ENCODE measurements around the gene KRT78.
A peak's percentile ranks its signal among the peaks of the same experiment; 100 is the strongest.
"Not testable (repeated sequence)": the region's sequence is repeated elsewhere in the genome, so short reads cannot be mapped to it uniquely, and the experiment has no call there.

Gene KRT78

DNA sequence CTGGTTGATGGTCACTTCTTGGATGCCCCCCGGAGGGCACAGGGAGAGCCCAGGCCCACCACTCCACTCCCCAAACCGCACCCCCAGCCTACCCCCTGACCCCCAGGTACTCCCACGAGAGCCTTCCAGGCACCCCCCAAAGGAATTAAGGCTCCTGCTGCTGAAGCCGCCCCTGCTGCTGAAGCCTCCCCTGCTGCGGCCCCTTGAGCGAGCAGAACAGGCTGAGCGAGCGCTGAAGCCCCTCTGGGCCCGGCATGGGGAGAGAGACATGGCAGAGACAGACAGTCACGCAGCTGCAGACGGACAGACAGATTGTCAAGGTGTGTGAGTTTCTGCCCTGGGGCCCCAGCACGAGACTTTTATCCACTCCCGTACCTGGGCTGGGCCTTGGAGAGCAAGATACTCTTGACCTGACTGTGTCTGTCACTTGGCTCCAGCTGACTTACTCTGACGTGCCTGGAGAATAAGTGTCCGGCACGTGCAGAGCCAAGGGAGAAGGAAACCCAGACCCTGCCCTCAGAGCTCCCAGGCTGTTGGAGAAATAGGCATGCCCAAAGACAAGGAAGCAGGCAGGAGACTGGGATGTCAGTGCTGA lies at the start of gene KRT78:
Gene KRT78, minus strand, starts transcription at position 334 of the 595 bp plus-strand sequence. Its CDS starts 64 bp downstream, at position 270.
- H3K4me3 ChIP-seq = no peak within 1 kb of the TSS
- H4K20me1 ChIP-seq = no peaks in the 10 kb centered on the region
- H3K9me3 ChIP-seq = no peaks in the 10 kb centered on the region
- no peaks in the 10 kb centered on the region for H3K27me3 ChIP-seq
- H3K27ac ChIP-seq = no peak within 1 kb of the TSS
- H3K4me1 ChIP-seq = peaks cover 15% of the 10 kb centered on the region
- no peaks in the 10 kb centered on the region for H3K36me3 ChIP-seq
- TF ChIP-seq Cebpa-rat (IDR thresholded peaks at IDR 0.05) = no peak
- no peak within 1 kb of the TSS for H3K4me2 ChIP-seq
- no peak within 1 kb of the TSS for H3K9ac ChIP-seq

GRCh38 chr12:52896190-52897100 lies 47.7 kb upstream of the KRT78 start:
- Histone ChIP-seq H3K9ac (no peak overlapping the region), H4K20me1 (no peaks in the 10 kb centered on the region), H3K27me3 (no peaks in the 10 kb centered on the region), H3K4me3 (no peak overlapping the region), H3K4me2 (no peak overlapping the region), H3K4me1 (no peaks in the 10 kb centered on the region), H3K27ac (no peak overlapping the region), H3K36me3 (no peaks in the 10 kb centered on the region), H3K9me3 (no peaks in the 10 kb centered on the region)
- TF ChIP-seq Cebpa-rat (IDR thresholded peaks at IDR 0.05) = no peak

DNA sequence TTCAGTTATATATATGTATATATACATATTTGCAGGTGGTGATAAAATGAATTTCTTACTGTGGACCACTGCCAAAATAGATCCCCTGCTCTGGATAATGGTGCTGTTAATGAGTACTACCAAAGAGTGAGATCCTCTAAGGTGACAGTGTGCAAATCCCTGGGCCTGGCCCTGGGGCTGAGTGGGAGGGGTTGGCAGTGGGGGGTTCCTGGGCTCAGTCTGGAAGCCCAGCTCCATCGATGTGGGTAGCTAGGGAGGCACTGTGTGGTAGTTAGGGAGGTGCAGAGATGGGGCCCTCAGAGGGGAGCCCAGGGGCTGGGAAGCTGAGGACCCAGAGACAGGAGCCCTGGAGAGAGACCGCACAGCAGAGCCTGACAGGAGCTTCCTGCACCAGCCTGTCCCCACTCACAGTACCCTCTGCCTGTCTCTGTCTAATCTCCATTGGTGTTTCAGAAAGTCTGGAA lies 47.0 kb upstream of the KRT78 start:
- Histone ChIP-seq H3K27ac (no peak overlapping the region), H3K4me3 (no peak overlapping the region), H3K4me2 (no peak overlapping the region), H3K27me3 (no peaks in the 10 kb centered on the region), H4K20me1 (no peaks in the 10 kb centered on the region), H3K9me3 (no peaks in the 10 kb centered on the region), H3K9ac (no peak overlapping the region), H3K36me3 (no peaks in the 10 kb centered on the region), H3K4me1 (no peaks in the 10 kb centered on the region)
- no peak for TF ChIP-seq Cebpa-rat (IDR thresholded peaks at IDR 0.05)

DNA sequence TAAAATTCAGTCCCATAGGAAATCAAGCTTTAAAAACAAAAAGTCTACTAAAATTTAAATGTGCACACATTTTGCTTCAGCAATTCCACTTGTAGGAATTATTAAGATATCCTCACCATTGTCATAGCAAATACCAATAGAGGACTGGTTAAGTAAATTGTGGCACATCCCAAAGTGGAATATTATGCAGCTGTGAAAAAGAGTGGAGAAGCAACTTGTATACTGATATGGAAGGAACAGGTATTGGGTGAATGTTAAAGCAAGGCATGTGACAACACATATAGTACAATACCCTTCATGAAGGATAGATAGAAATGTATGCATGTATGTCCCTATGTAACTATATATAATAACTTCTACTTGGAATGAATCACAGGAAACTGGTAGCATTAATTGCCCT lies 44.2 kb upstream of the KRT78 start:
- no peaks in the 10 kb centered on the region for H3K9me3 ChIP-seq
- no peaks in the 10 kb centered on the region for H4K20me1 ChIP-seq
- no peaks in the 10 kb centered on the region for H3K4me1 ChIP-seq

GRCh38 chr12:52892207-52892852 lies 43.5 kb upstream of the KRT78 start:
- no peak overlapping the region for H3K4me3 ChIP-seq
- no peaks in the 10 kb centered on the region for H3K36me3 ChIP-seq
- H3K4me1 ChIP-seq = no peaks in the 10 kb centered on the region
- TF ChIP-seq Cebpa-rat (IDR thresholded peaks at IDR 0.05) = no peak
- no peaks in the 10 kb centered on the region for H4K20me1 ChIP-seq
- H3K9ac ChIP-seq = no peak overlapping the region
- H3K27me3 ChIP-seq = no peaks in the 10 kb centered on the region
- H3K4me2 ChIP-seq = no peak overlapping the region
- H3K9me3 ChIP-seq = no peaks in the 10 kb centered on the region
- no peak overlapping the region for H3K27ac ChIP-seq

More for the DNA sequence above, 44.2 kb upstream of the KRT78 start:
- Histone ChIP-seq H3K27ac (no peak overlapping the region), H3K4me3 (no peak overlapping the region), H3K9ac (no peak overlapping the region), H3K4me2 (no peak overlapping the region), H3K27me3 (no peaks in the 10 kb centered on the region), H3K36me3 (no peaks in the 10 kb centered on the region)
- no peak for TF ChIP-seq Cebpa-rat (IDR thresholded peaks at IDR 0.05)

- H3K4me1 ChIP-seq = no peaks in the 10 kb centered on the region
- H3K27ac ChIP-seq = no peak overlapping the region
- H3K4me2 ChIP-seq = no peak overlapping the region
- no peak overlapping the region for H3K9ac ChIP-seq
- no peak overlapping the region for H3K4me3 ChIP-seq
- H4K20me1 ChIP-seq = no peaks in the 10 kb centered on the region
- H3K27me3 ChIP-seq = no peaks in the 10 kb centered on the region
- H3K36me3 ChIP-seq = no peaks in the 10 kb centered on the region
- no peak for TF ChIP-seq Cebpa-rat (IDR thresholded peaks at IDR 0.05)
- H3K9me3 ChIP-seq = no peaks in the 10 kb centered on the region
Observed at GRCh38 chr12:52891044-52891443, 42.2 kb upstream of the KRT78 start.

- no peak for TF ChIP-seq Cebpa-rat (IDR thresholded peaks at IDR 0.05)
- no peaks in the 10 kb centered on the region for H3K4me1 ChIP-seq
- no peak overlapping the region for H3K4me3 ChIP-seq
- H3K36me3 ChIP-seq = no peaks in the 10 kb centered on the region
- H3K4me2 ChIP-seq = no peak overlapping the region
- H3K9me3 ChIP-seq = no peaks in the 10 kb centered on the region
- H3K9ac ChIP-seq = no peak overlapping the region
- H4K20me1 ChIP-seq = no peaks in the 10 kb centered on the region
- no peaks in the 10 kb centered on the region for H3K27me3 ChIP-seq
- H3K27ac ChIP-seq = no peak overlapping the region
Observed at GRCh38 chr12:52890417-52890816, 41.6 kb upstream of the KRT78 start.

- Histone ChIP-seq H3K9me3 (no peaks in the 10 kb centered on the region), H3K4me2 (peak overlapping the region; percentile 39; the same call in 1 of the 2 replicates), H3K36me3 (no peaks in the 10 kb centered on the region), H3K4me3 (no peak overlapping the region), H3K27ac (no peak overlapping the region), H3K9ac (no peak overlapping the region), H4K20me1 (no peaks in the 10 kb centered on the region), H3K4me1 (peaks cover 12% of the 10 kb centered on the region; the same call in 1 of the 2 replicates), H3K27me3 (no peaks in the 10 kb centered on the region)
- TF ChIP-seq Cebpa-rat (IDR thresholded peaks at IDR 0.05) = no peak
Observed at GRCh38 chr12:52884526-52885293, 35.9 kb upstream of the KRT78 start.

GRCh38 chr12:52880499-52880898 lies 31.7 kb upstream of the KRT78 start:
- H3K27me3 ChIP-seq, H3K4me3 ChIP-seq, H3K9me3 ChIP-seq, H3K9ac ChIP-seq, H3K36me3 ChIP-seq, H3K27ac ChIP-seq, H4K20me1 ChIP-seq: not testable (repeated sequence)
- Histone ChIP-seq H3K4me2 (peak overlapping the region; percentile 76), H3K4me1 (peaks cover 31% of the 10 kb centered on the region)

All from BLaER1 (cell line).